ENCODE measurements around the gene ATP5ME.

ATP5ME gene

DNA sequence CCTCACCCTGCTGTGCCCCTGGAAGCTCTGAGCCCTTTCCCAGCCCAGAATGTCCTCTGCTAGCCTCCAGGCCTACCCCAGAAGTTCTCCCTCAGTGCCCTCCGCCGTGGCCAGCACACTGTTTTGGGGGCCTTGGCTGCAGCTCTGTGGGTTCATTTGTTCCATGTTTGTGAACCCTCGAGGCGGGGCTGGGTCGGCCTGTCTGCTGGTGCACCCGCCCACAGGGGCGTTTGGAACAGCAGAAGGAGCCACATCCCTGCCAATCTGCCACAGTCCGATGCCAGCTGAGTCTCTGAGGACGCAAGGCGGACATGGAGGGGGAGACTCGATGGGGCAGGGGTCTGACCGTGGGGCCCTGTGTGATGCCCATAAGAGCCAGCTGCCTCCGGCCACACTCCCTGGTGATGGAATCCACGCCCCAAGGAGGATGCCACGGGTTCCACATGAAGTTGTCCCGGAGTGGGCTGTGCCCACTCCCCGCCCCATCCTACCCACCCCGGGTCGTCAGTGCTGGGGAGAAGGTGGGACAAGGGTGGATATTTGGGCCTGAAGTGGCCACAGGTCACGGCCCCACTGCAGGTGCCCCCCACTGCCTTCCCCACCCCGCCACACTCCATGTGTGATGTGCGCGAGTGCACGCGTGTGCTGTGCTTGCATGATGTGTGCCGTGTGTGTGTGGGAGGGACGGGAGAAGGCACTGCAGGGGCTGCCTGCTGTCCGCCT lies 7.1 kb downstream of the ATP5ME start:
- no peak for DNase-seq

DNA sequence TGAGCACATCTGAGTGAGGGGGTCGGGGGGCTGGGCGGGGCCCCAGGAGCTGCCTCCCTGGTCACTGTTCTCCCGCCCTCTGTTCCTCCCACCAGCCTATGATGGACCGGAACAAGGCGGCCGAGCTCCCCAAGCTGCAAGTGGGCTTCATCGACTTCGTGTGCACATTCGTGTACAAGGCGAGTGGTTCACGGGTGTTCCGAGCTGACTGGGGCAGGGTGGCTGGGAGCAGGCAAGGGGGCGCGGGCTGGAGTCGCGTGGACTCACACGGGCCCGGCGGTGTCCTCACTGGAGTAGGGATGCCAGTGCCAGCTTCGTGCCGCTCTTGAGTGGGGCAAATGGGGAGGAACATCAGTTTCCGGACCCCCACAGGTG lies 7.7 kb downstream of the ATP5ME start:
- no peak for DNase-seq

DNA sequence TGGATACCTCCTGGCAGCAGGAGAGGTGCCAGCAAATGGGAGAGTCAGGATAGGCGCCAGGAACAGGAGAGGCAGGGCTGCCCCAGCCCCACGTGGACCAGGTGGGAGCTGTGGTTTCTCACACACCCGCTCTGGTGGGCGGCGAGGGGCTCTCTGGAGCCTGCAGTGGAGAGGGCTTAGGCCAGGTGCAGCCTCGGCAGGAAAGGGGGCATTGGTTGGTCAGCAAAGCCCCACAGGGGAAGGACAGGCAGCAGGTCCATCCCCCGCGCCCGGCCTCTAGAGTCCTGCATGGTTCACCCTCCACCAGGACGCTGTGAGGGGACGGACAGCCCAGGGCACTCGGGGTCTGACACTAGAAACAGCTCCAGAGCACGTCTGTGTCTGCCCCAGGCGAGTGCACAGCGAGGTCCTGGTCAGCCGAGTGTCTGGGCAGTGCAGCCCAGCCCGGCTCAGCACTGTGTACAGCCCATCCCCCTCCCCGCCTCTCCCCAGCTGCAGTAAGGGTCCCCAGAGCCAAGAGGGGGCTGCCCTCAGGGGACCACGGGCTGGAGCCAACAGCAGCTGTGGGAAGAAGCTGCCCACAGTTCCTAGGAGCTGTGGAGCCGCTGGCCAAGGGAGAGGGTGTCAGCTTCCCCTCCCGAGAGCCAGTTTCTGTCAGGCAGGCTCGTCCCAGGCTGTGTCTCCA lies 8.2 kb downstream of the ATP5ME start:
- DNase-seq = no peak

DNA sequence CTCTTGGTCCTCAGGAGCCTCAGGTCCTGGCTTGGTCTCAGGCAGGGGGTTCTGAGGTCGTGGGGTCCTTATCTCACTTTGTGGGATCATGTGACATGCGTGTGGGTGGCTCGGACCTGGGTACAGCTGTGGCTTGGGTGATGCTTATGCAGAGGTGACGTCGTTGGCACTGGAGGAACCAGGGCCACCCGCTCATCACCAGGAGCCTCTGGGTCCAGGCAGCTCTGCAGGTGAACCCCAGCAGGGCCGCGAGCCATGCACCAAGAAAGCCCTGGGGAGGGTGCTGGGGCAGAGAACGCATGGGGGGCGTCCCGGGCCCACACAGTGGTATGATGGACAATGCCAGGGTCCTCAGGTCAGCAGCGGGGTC lies 8.7 kb downstream of the ATP5ME start:
- DNase-seq = no peak

DNA sequence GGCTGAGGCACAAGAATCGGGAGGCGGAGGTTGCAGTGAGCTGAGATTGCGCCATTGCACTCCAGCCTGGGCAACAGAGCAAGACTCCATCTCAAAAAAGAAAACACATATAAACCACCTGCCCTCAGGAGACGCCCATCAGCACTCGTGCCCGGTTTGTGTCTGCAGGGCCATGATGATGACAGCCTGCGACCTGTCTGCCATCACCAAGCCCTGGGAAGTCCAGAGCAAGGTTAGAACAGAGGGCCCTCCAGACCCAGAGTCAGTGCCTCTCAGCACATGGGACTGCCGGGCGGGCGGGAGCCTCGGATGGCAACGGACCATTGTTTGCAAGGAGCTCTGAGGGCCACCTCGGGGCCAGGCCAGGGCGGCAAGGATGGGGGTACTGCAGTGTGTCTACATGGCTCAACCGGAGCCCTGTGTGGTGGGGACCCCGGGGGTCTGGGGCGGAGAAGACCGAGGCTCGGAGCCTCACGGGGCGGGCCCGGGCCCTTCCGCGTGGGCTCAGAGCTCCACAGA lies 9.3 kb downstream of the ATP5ME start:
- no peak for DNase-seq

DNA sequence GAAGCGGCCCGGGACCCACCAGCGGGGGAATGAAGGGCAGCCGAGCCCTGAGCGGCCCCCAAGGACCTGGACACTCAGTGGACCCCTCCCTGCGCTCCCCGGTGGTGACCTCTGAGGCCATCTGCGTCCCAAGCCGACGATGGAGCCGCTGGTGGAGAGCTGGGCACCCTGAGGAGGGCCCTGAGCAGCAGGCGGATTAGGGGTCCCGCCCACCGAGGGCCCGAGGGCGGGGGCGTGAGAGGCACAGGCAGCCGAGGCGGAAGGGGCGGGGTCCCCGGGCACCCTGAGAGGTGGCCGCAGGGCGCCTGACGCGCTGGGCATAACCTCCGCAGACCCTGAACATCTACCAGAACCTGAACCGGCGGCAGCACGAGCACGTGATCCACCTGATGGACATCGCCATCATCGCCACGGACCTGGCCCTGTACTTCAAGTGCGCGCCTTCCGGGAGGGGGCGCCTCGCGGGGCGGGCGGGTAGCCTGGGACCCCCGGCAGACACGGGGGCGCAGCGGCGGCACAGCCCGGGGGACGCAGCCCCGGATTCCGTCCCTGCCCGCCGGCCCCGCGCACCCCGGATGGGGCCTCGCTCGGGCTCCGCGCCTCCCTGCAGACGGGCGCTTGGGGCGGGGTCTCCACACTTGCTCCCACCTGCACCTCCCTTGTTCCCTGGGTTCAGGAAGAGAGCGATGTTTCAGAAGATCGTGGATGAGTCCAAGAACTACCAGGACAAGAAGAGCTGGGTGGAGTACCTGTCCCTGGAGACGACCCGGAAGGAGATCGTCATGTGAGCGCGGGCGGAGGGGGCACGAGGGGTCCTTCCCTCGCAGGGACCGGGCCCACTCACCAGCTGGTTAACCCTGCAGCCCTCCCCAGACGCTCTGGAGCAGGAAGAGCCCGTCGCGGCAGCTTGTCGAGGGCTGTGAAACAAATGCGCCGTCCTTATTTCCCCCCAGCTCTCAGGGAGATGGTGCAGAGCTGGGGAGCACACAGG lies 10.3 kb downstream of the ATP5ME start:
- peak; percentile 43 to 65 for DNase-seq

DNA sequence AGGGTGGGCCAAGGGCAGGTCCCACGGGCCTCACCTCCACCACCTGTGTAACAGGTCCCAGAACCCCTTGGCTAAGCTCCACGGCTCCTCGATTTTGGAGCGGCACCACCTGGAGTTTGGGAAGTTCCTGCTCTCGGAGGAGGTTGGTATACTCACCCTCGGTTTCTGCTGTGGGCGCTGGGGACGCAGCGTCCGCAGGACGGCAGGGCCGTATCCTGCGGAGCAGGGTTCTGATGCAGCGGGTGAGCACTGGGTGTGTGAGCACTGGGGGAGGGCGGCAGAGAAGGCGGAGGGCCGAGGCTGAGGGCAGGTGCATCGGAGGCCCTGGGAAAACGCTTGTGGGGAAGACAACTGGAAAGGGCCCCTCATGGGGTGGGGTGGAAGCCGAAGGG lies 11.0 kb downstream of the ATP5ME start:
- DNase-seq = no peak

DNA sequence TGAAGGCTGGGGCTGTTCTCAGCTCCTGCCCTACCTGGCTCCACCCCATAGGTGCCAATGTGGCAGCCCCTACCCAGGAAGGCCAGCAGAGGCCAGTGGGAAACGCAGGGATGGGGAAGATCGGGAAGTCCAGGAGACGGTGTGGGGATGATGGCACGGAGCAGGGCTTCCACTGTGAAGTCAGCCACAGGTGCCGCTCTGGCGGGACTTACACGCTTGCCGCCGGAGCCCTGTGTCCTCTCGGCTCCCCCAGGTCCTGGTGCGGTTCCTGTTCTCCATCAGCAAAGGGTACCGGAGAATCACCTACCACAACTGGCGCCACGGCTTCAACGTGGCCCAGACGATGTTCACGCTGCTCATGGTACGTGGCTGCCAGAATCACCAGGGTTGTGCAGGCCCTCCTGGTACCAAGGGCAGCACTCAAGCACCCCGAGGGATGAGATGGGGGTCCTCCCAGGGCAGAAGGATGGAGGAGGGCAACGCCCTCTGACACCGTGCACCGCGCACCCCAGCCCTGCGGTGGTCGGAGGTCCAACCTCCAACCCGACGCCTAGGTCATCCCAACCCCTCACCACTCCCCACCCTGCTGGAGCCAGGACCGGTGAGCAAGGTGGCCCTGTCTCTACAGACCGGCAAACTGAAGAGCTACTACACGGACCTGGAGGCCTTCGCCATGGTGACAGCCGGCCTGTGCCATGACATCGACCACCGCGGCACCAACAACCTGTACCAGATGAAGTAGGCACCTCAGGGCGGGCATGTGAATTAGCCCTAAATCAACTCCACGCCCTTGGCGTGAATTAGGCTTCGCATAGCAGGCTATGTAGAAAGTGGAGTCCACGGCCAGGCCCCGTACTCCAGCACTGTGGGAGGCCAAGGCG lies 12.0 kb downstream of the ATP5ME start:
- no peak for DNase-seq

DNA sequence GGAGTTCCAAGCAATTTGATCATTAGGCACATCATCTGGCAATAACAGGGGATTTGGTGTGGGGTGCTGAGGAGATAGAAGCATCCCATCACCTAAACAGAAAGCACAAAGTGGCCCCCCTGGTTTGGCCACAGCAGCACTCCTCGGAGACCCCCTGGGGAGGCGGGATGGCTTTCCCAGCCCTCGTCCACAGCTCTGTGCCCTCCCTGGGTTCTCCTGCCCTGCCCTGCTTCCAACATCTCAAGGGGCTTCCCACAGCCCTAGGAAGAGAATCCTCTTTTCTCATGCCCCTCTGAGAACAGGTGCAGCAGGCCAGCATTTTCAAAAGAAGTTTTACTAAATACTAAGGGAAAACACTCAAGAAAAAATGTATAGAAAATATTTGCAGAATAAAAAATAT lies 12.8 kb downstream of the ATP5ME start:
- no peak for DNase-seq

DNA sequence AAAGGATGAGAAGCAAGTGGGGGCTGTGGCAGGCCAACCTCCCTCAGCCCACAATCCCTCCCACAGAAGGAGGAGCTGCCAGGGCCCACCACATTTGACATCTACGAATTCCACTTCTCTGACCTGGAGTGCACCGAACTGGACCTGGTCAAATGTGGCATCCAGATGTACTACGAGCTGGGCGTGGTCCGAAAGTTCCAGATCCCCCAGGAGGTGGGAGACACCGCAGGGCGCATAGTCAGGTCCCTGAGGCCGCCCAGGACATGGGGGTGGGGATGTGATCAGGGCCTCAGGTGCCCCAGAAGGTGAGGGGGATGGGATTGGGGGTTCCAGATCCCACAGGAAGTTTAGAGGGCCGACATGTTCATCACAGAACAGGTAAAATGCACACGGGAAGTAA lies 13.7 kb downstream of the ATP5ME start:
- DNase-seq = no peak

DNA sequence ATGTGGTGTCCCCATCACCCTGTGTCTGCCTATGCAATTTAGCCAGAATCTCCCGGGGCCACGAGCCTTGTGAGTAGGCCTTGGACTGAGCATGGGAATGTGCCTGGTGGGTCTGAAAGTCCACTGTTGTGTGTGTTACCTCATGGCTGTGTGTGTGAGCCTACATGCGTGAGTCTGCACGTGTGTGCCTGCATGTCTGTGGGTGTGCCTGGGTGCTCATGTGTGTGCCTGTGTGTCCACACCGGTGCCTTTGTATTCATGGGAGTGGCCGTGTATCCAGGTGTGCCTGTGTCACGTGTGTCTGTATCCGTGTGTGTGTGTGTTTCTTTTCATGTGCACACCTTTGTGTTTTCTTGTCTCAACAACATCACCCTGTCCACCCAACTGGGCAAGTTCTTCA lies 14.2 kb downstream of the ATP5ME start:
- DNase-seq = no peak

DNA sequence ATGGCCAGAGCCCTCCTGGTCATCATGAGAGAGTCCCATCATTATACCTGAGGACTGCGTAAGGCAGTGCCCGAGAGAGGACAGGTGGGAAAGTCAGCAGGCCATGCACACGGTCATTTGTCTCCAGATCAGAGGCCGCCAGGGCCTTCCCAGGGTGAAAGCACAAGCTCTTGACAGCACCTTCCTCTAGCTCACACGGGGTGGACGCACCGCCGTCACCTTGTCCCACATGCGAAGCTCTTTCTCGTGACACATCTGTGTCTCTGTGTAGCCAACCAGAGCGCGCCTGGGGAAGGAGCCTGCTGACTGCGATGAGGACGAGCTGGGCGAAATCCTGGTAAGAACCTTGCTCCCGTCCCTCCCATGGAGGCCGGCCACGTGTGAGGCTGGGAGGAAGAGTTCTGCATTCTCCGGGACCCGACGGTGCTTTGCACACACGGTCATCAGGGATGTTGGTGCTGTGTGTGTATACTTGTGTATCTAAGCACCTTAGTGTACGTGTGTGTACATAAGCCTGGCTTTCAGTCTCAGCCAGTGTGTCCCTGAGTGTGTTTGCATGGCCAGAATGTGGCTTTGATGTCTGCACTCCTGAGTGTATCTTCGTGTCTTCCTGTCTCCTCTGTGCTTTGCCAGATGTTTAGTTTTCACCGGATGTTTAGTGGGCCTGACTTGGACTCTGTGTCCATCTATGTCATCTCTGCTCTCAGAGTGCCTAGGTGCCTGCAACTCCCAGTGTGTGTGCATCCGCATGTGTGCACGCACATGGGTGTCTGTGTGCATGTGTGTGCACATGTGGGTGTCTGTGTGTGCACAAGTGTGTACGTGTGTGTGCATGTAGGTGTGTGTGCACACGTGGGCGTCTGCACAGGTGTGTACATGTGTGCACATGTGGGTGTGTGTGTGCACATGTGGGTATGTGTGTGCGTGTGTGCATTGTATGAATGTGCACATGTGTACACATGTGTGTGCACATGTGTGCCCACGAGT lies 15.1 kb downstream of the ATP5ME start:
- DNase-seq = no peak

DNA sequence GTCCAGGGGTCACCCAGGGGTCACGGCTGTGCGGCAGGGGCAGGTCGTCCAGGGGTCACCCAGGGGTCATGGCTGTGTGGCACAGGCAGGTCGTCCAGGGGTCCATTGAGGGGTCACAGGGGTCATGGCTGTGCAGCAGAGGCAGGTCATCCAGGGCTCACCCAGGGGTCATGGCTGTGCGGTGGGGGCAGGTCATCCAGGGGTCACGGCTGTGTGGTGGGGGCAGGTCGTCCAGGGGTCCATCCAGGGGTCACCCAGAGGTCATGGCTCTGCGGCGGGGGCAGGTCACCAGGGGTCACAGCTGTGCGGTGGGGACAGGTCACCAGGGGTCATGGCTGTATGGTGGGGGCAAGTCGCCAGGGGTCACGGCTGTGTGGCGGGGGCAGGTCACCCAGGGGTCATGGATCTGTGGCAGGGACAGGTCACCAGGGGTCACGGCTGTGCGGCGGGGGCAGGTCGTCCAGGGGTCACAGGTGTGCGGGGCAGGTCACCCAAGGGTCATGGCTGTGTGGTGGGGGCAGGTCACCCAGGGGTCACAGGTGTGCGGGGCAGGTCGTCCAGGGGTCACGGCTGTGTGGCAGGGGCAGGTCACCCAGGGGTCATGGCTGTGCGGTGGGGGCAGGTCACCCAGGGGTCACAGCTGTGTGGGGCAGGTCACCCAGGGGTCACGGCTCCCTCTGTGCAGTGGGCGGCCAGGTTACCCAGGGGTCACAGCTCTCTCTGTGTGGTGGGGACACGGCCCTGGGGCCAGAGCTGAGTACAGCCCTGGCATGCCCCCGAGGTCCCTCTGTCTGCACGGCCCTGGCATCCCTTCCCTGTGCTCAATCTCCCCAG lies 16.0 kb downstream of the ATP5ME start:
- no peak for DNase-seq

DNA sequence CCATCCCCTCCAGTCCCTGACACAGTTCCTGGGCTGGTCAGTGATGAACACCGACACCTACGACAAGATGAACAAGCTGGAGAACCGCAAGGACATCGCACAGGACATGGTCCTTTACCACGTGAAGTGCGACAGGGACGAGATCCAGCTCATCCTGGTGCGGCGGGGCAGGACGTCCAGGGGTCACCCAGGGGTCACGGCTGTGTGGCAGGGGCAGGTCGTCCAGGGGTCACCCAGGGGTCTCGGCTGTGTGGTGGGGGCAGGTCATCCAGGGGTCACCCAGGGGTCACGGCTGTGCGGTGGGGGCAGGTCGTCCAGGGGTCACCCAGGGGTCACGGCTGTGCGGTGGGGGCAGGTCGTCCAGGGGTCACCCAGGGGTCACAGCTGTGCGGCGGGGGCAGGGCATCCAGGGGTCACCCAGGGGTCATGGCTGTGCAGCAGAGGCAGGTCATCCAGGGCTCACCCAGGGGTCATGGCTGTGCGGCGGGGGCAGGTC lies 16.7 kb downstream of the ATP5ME start:
- no peak for DNase-seq

DNA sequence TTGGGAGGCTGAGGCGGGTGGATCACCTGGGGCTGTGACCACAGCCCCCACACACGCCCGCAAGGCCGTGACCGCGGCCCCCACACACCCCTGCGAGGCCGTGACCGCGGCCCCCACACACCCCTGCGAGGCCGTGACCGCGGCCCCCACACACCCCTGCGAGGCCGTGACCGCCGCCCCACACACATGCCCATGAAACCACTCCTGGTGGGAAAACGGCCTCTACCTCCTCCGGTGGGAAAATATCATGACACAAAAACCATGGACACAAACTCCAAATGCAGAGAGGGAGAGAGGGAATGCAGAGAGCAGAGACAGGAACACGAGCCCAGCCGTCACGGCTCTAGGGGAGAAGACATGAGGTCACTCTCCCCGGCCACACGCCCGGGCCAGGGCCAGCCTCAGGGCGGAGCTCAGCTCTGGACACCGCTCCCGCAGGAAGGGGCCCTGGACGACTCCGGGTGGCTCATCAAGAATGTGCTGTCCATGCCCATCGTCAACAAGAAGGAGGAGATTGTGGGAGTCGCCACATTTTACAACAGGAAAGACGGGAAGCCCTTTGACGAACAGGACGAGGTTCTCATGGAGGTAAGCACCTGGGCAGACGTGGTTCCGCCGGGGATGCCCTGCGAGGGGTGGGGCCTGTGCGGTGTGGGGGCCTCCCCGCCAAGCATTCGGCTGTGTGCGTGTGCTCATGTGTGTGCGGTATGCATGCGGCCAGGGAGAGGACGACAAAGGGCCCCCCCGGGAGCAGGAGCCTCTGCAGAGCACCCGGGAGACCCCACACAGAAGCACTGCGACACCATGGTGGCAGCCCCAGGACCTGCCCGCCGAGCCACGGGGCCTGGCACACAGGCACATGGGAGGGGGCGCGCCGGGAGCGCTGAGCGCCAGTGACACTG lies 17.4 kb downstream of the ATP5ME start:
- no peak for DNase-seq

DNA sequence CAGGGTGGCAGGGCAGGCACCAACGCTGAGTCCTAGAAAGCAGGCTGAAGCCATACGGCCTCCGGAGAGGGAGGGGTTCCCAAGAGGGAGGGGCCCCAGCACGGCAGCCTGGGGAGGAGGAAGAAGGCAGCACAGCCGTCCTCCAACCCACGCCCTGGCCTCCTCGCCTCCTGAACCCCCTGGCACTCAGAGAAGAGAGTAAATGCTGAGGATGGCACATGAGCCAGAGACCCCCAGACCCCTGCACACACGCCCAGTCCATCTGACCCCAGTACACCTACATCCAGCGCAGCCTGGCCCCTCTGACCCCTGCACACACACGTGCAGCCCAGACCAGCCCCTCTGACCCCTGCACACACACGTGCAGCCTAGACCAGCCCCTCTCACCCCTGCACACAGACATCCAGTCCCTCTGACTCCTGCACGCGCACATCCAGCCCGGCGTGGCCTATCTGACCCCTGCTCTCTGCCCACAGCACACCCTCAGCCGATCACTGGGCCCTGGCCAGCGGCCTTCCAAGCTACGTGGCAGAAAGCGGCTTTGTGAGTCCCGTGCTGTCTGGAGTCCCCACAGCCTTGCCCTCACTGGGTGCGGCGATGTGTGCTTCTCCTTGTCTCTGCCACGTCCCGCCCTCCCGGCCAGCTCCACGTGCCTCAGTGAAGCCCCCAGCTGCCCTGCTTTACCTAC lies 18.5 kb downstream of the ATP5ME start:
- DNase-seq = no peak

DNA sequence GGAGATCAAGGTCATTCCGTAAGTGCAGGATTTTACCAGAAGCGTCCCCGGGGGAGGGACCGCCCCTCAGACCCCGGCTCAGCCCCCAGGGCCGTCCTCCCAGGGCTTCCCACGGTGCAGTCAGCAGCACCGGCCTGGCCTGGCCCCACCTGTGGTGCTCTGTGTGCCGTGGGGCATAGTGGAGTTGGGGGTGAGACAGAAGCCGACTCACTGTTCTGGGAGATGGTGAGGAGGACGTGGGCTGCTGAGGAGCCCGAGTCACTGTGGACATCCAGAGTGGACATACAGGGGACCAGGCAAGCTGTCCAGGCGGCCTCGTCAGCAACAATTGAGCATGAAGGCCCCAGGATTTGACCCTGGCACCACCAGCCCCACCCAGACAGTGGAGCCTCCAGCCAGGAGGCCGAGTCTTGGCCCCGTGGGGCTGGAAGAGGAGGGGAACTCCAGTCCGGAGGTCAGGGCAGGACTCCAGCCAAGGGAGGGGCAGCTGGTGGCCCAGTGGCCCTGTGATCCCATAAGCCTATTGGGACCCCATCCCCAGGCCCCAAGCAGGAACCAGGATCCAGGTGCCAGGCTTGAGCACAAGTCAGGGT lies 19.1 kb downstream of the ATP5ME start:
- no peak for DNase-seq

DNA sequence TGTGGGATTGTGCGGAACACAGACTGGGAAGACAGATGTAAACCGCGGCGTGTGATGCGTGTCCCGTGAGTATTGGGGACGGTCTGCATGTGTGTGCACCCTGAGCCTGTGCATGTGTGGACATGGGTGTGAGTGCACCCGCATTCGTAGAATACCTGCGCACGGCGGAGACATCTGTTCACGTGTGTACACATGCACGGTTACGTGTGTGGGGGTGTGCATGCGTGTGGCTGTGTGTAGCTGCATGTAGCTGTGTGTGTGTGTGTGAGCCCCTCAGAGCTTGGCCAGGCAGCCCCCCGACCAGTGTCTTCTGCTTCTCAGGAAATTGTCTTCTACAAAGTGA lies 19.6 kb downstream of the ATP5ME start:
- no peak for DNase-seq
